ENCODE measurements around the gene ARMC10. TPM values are rescaled to one million over a fixed set of nuclear protein-coding genes. Genes with fewer than 3 reads are reported as not detected.
A peak's percentile ranks its signal among the peaks of the same experiment; 100 is the strongest.
"Not testable (repeated sequence)": the region's sequence is repeated elsewhere in the genome, so short reads cannot be mapped to it uniquely, and the experiment has no call there.

The ARMC10 gene
- polyA plus RNA-seq, 1 donor = 33.9 TPM

DNA sequence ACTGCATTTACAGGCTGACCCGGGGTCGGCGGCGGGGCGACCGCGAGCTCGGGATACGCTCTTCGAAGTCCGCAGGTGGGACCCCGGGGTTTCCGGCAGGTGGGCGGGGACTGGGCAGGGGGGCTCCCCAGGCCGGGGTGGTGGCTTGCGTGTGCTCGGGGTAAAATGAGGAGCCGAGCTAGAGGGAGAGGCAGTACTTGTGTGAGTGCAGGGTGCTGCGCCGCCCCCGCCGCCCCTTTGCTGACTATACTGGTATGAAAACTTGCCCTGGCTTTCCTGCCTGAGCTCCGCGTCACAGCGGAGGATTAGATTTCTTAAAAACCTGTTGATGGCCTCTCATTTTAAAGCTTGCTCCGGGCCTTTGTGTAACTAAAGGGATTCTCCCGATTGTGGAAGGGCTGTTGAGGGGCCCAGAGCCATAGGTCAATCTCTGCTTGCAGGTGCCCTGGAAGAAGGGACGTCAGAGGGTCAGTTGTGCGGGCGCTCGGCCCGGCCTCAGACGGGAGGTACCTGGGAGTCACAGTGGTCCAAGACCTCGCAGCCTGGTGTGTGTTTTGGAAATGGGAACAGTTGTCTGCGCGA lies 488 bp downstream of the ARMC10 start:
- Histone ChIP-seq H3K27me3 (ENCODE audit: control insufficient read depth, insufficient read depth, low read length) (no peaks in the 10 kb centered on the region), H3K4me3 (ENCODE audit: low read length) (peak overlapping the region; percentile 79), H3K9me3 (ENCODE audit: control insufficient read depth, low read depth, low read length) (no peaks in the 10 kb centered on the region), H3K4me1 (ENCODE audit: control insufficient read depth, insufficient read depth, low read length) (peaks cover 10% of the 10 kb centered on the region), H3K27ac (ENCODE audit: low read length) (peak overlapping the region; percentile 83), H3K36me3 (ENCODE audit: control insufficient read depth, insufficient read depth, low read length) (peaks cover 4% of the 10 kb centered on the region)
- peak; percentile 37 to 77 for DNase-seq
- no CpG with 5 or more reads among the region's 36 CpGs for WGBS (ENCODE audit: insufficient coverage, low lambda C conversion rate)

DNA sequence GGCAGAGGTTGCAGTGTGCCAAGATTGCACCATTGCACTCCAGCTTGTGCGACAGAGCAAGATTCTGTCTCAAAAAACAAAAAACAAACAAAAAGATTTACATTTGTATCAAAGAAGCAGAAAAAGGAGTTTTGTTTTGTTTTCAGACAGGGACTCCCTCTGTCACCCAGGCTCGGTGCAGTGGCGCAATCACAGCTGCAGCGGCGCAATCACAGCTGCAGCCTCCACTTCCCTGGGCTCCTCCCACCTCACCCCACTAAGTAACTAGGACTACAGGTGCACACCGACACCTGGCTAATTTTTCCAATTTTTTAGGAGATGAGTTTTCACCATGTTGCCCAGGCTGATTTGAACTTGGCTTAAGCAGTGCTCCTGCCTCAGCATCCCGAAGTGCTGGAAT lies 1.8 kb downstream of the ARMC10 start:
- no peak for DNase-seq
- no peak overlapping the region for H3K4me3 ChIP-seq (ENCODE audit: low read length)
- 80% methylated on average over 1 of the region's 7 CpGs for WGBS (ENCODE audit: insufficient coverage, low lambda C conversion rate)

GRCh38 chr7:103077318-103077717 lies 2.4 kb downstream of the ARMC10 start:
- no CpG with 5 or more reads among the region's 3 CpGs for WGBS (ENCODE audit: insufficient coverage, low lambda C conversion rate)
- Histone ChIP-seq H3K9me3 (ENCODE audit: control insufficient read depth, low read depth, low read length) (no peaks in the 10 kb centered on the region), H3K27ac (ENCODE audit: low read length) (no peak overlapping the region), H3K4me1 (ENCODE audit: control insufficient read depth, insufficient read depth, low read length) (peaks cover 10% of the 10 kb centered on the region), H3K36me3 (ENCODE audit: control insufficient read depth, insufficient read depth, low read length) (peaks cover 6% of the 10 kb centered on the region), H3K4me3 (ENCODE audit: low read length) (no peak overlapping the region), H3K27me3 (ENCODE audit: control insufficient read depth, insufficient read depth, low read length) (no peaks in the 10 kb centered on the region)
- DNase-seq = no peak

More for the DNA sequence above, 1.8 kb downstream of the ARMC10 start:
- Histone ChIP-seq H3K36me3 (ENCODE audit: control insufficient read depth, insufficient read depth, low read length) (peaks cover 6% of the 10 kb centered on the region), H3K4me1 (ENCODE audit: control insufficient read depth, insufficient read depth, low read length) (peaks cover 10% of the 10 kb centered on the region), H3K9me3 (ENCODE audit: control insufficient read depth, low read depth, low read length) (no peaks in the 10 kb centered on the region), H3K27ac (ENCODE audit: low read length) (no peak overlapping the region), H3K27me3 (ENCODE audit: control insufficient read depth, insufficient read depth, low read length) (no peaks in the 10 kb centered on the region)

DNA sequence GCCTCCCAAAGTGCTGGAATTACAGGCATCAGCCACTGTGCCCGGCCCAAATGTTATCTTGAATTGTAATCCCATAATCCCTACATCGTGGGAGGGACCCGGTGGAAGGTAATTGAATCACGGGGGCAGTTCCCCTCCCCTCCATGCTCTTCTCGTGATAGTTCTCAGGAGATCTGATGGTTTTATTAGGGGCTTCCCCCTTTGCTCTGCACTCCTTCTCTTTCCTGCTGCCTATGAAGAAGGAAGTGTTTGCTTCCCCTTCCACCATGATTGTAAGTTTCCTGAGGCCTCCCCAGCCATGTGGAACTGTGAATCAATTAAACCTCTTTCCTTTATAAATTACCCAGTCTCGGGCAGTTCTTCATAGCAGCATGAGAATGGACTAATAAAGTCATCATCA lies 3.3 kb downstream of the ARMC10 start:
- H3K27me3 ChIP-seq (ENCODE audit: control insufficient read depth, insufficient read depth, low read length); H3K9me3 ChIP-seq (ENCODE audit: control insufficient read depth, low read depth, low read length); H3K36me3 ChIP-seq (ENCODE audit: control insufficient read depth, insufficient read depth, low read length); DNase-seq; H3K4me3 ChIP-seq (ENCODE audit: low read length); H3K27ac ChIP-seq (ENCODE audit: low read length): not testable (repeated sequence)
- WGBS (ENCODE audit: insufficient coverage, low lambda C conversion rate) = 20% methylated on average over 1 of the region's 6 CpGs
- peaks cover 10% of the 10 kb centered on the region for H3K4me1 ChIP-seq (ENCODE audit: control insufficient read depth, insufficient read depth, low read length)

DNA sequence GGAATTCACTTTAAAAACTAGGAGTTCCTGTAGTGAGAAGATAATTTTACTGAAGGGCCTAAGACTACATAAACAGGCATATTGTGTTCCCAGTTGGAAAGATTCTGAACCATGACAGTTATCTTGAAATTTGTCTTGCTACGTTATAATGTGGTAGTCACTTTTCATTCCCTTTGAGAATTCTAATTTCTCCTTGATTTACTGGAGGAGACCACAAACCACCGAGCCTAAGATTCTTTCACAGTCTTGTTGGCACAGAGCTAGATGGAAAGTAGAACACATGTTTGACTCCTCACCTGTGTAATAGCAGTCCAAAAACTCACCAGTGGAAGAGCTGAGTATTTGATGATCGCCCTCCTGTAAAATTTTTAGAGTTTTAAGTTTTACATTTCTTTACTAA lies 4.9 kb downstream of the ARMC10 start:
- peaks cover 21% of the 10 kb centered on the region for H3K36me3 ChIP-seq (ENCODE audit: control insufficient read depth, insufficient read depth, low read length)
- 100% methylated on average over 1 of the region's 3 CpGs for WGBS (ENCODE audit: insufficient coverage, low lambda C conversion rate)
- H3K27me3 ChIP-seq (ENCODE audit: control insufficient read depth, insufficient read depth, low read length) = no peaks in the 10 kb centered on the region
- H3K27ac ChIP-seq (ENCODE audit: low read length) = no peak overlapping the region
- no peaks in the 10 kb centered on the region for H3K9me3 ChIP-seq (ENCODE audit: control insufficient read depth, low read depth, low read length)
- H3K4me1 ChIP-seq (ENCODE audit: control insufficient read depth, insufficient read depth, low read length) = peaks cover 4% of the 10 kb centered on the region
- H3K4me3 ChIP-seq (ENCODE audit: low read length) = no peak overlapping the region
- no peak for DNase-seq

DNA sequence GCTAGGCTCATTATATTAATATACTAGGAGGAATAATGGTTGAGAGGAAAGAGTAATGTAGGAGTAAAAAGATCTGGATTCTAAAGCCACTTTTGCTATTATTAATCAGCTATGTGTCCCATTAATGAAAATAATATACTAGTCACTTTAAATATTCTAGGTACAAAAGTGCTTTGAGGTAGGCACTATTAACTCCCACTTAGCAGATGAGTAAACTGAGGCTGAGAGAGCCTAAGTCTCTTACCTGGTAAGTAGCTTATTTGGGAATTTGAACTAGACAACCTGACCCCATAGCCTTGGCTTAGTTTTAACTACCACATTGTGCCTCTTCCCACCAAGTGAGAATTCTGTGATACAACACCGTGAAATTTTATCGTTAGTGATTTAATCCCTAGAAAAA lies 6.0 kb downstream of the ARMC10 start:
- no peaks in the 10 kb centered on the region for H3K27me3 ChIP-seq (ENCODE audit: control insufficient read depth, insufficient read depth, low read length)
- no peaks in the 10 kb centered on the region for H3K9me3 ChIP-seq (ENCODE audit: control insufficient read depth, low read depth, low read length)

GRCh38 chr7:103082497-103082896 lies 7.6 kb downstream of the ARMC10 start:
- WGBS (ENCODE audit: insufficient coverage, low lambda C conversion rate) = no CpG with 5 or more reads among the region's 1 CpG
- Histone ChIP-seq H3K4me1 (ENCODE audit: control insufficient read depth, insufficient read depth, low read length) (no peaks in the 10 kb centered on the region), H3K27me3 (ENCODE audit: control insufficient read depth, insufficient read depth, low read length) (no peaks in the 10 kb centered on the region), H3K36me3 (ENCODE audit: control insufficient read depth, insufficient read depth, low read length) (peaks cover 36% of the 10 kb centered on the region), H3K9me3 (ENCODE audit: control insufficient read depth, low read depth, low read length) (no peaks in the 10 kb centered on the region), H3K4me3 (ENCODE audit: low read length) (no peak overlapping the region), H3K27ac (ENCODE audit: low read length) (no peak overlapping the region)
- no peak for DNase-seq

More for the DNA sequence above, 6.0 kb downstream of the ARMC10 start:
- WGBS (ENCODE audit: insufficient coverage, low lambda C conversion rate) = 93% methylated on average over 2 of the region's 2 CpGs
- Histone ChIP-seq H3K36me3 (ENCODE audit: control insufficient read depth, insufficient read depth, low read length) (peaks cover 27% of the 10 kb centered on the region), H3K4me3 (ENCODE audit: low read length) (no peak overlapping the region), H3K4me1 (ENCODE audit: control insufficient read depth, insufficient read depth, low read length) (peaks cover 4% of the 10 kb centered on the region), H3K27ac (ENCODE audit: low read length) (no peak overlapping the region)
- no peak for DNase-seq

GRCh38 chr7:103083210-103083609 lies 8.3 kb downstream of the ARMC10 start:
- no peak for DNase-seq
- no peak overlapping the region for H3K27ac ChIP-seq (ENCODE audit: low read length)
- no CpG with 5 or more reads among the region's 3 CpGs for WGBS (ENCODE audit: insufficient coverage, low lambda C conversion rate)

DNA sequence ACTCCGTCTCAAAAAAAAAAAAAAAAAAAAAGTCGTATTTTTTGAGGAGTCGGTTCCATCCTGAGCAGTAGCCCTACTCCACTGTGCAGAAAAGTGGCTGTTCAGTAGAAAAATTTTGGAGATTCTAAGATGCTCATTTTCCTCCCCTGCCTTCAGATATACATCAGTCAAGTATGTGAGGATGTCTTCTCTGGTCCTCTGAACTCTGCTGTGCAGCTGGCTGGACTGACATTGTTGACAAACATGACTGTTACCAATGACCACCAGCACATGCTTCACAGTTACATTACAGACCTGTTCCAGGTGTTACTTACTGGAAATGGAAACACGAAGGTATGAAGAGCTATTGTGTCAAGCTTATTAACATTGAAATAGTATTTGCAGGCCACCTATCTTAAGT lies 17.4 kb downstream of the ARMC10 start:
- not testable (repeated sequence) for H3K4me1 ChIP-seq (ENCODE audit: control insufficient read depth, insufficient read depth, low read length); H3K27me3 ChIP-seq (ENCODE audit: control insufficient read depth, insufficient read depth, low read length); H3K9me3 ChIP-seq (ENCODE audit: control insufficient read depth, low read depth, low read length); H3K27ac ChIP-seq (ENCODE audit: low read length); DNase-seq; H3K4me3 ChIP-seq (ENCODE audit: low read length)
- H3K36me3 ChIP-seq (ENCODE audit: control insufficient read depth, insufficient read depth, low read length) = peaks cover 40% of the 10 kb centered on the region
- no CpG with 5 or more reads among the region's 4 CpGs for WGBS (ENCODE audit: insufficient coverage, low lambda C conversion rate)

More at GRCh38 chr7:103083210-103083609, 8.3 kb downstream of the ARMC10 start:
- H3K27me3 ChIP-seq (ENCODE audit: control insufficient read depth, insufficient read depth, low read length) = no peaks in the 10 kb centered on the region
- no peaks in the 10 kb centered on the region for H3K9me3 ChIP-seq (ENCODE audit: control insufficient read depth, low read depth, low read length)
- H3K4me1 ChIP-seq (ENCODE audit: control insufficient read depth, insufficient read depth, low read length) = no peaks in the 10 kb centered on the region
- H3K4me3 ChIP-seq (ENCODE audit: low read length) = no peak overlapping the region
- peaks cover 36% of the 10 kb centered on the region for H3K36me3 ChIP-seq (ENCODE audit: control insufficient read depth, insufficient read depth, low read length)

DNA sequence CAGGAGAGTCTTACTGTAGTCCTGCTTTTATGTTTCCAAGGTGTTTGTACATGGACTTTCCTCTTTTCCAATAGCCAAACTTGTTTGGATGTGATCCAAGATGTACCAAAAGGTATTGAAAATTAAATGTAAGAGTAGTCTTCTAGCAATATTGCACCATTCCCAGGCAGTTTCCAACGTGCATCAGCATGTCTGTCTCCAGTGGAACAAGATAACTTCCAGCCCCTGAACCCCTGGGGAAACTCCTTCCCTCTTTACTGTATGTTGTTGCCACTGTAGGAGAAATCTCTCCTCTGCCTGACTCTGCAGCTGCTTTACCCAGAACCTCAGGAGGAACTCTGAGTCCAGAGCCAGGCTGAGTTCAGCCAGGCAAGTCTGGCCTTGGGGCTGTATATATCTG lies 18.5 kb downstream of the ARMC10 start:
- no peak for DNase-seq
- no peaks in the 10 kb centered on the region for H3K4me1 ChIP-seq (ENCODE audit: control insufficient read depth, insufficient read depth, low read length)
- no peaks in the 10 kb centered on the region for H3K9me3 ChIP-seq (ENCODE audit: control insufficient read depth, low read depth, low read length)
- no peak overlapping the region for H3K27ac ChIP-seq (ENCODE audit: low read length)
- H3K4me3 ChIP-seq (ENCODE audit: low read length) = no peak overlapping the region
- no CpG with 5 or more reads among the region's 1 CpG for WGBS (ENCODE audit: insufficient coverage, low lambda C conversion rate)
- H3K36me3 ChIP-seq (ENCODE audit: control insufficient read depth, insufficient read depth, low read length) = peaks cover 41% of the 10 kb centered on the region
- H3K27me3 ChIP-seq (ENCODE audit: control insufficient read depth, insufficient read depth, low read length) = no peaks in the 10 kb centered on the region

- no peak for DNase-seq
- Histone ChIP-seq H3K27me3 (ENCODE audit: control insufficient read depth, insufficient read depth, low read length) (no peaks in the 10 kb centered on the region), H3K4me1 (ENCODE audit: control insufficient read depth, insufficient read depth, low read length) (no peaks in the 10 kb centered on the region), H3K4me3 (ENCODE audit: low read length) (no peak overlapping the region), H3K9me3 (ENCODE audit: control insufficient read depth, low read depth, low read length) (no peaks in the 10 kb centered on the region), H3K36me3 (ENCODE audit: control insufficient read depth, insufficient read depth, low read length) (peaks cover 36% of the 10 kb centered on the region), H3K27ac (ENCODE audit: low read length) (no peak overlapping the region)
- 70% methylated on average over 2 of the region's 3 CpGs for WGBS (ENCODE audit: insufficient coverage, low lambda C conversion rate)
Measured at GRCh38 chr7:103094102-103094501, 19.2 kb downstream of the ARMC10 start.

Measured in large intestine (tissue), 3 donors.